ENCODE data around the gene STPG1. TPM values are rescaled to one million over a fixed set of nuclear protein-coding genes. Genes with fewer than 3 reads are reported as not detected.

STPG1 gene
- total RNA-seq, 4 donors from 2014 or later, result 2.2 to 5.6 (median 4.1) TPM

DNA sequence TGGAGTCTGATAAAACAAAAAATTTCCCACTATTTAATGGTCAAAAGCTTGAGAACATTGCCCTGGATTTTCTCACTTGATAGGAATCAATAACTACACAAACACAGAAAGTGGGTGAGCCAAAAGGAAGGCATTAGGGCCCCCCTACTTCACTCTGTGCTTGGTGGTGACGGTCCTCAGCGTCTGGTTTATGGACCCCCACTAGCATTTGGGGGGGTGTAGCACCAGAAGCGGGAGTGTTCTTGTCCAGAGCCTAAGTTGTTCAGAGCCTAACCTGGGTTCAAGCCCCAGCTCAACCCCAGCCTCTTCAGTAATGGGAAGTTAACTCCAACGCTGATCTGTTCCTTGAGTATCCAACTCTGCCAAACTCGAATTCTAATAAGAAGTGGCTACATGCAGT is 33.1 kb downstream of the STPG1 start:
- TF ChIP-seq POLR2A (IDR thresholded peaks at IDR 0.05; ENCODE audit: low read depth) (no peak), EP300 (IDR thresholded peaks at IDR 0.05) (no peak), CTCF (IDR thresholded peaks at IDR 0.05) (no peak)
- Histone ChIP-seq H3K4me1 (peaks cover 0 to 4% (median 2%) of the 10 kb centered on the region in 4 donors), H3K36me3 (peaks cover 10 to 75% (median 16%) of the 10 kb centered on the region in 4 donors), H3K4me3 (no peak overlapping the region), H3K9me3 (no peaks in the 10 kb centered on the region), H3K27me3 (no peaks in the 10 kb centered on the region), H3K27ac (replicated peaks in 1 of 4) (no peak overlapping the region)
- 91% methylated on average over 5 of the region's 5 CpGs for WGBS
- DNase-seq (ENCODE audit: extremely low spot score), result peak; percentile 42
- intact Hi-C loops (cut with DNase I), result no loop called here

DNA sequence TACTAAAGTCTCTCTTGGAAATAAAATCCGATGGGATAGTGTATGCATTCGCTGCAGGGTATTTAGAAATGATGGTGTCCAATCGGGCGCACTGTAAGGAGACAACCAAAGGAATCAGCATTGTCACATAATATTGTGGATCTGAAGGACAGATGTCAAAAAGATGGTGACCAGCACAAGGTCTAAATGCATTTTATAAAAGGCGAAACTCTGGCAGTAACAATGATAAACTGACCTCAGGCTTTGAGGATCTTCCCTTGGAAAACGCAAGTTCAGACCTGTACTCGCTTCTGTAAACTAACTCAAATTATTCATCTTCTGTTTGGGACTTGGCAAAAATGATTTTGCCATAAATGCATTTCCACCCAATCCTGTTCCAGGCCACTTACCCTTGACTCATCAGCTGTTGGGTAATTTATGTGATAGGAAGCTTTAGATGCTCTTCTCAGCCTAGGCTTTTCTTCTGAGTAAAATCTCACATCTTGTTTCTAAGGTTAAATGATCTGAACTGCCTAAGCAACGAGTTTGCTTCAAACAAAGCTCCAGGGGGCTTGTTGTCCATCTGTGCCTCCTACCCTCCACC is 33.8 kb downstream of the STPG1 start:
- intact Hi-C loops (cut with DNase I), result no loop called here
- DNase-seq (ENCODE audit: extremely low spot score), result peak; percentile 70
- WGBS, result 89% methylated on average over 8 of the region's 8 CpGs
- no peak overlapping the region for H3K27ac ChIP-seq (replicated peaks in 1 of 4)
- peaks cover 0 to 4% (median 2%) of the 10 kb centered on the region in 4 donors for H3K4me1 ChIP-seq
- H3K27me3 ChIP-seq, result no peaks in the 10 kb centered on the region
- H3K9me3 ChIP-seq, result no peaks in the 10 kb centered on the region
- peaks cover 12 to 78% (median 18%) of the 10 kb centered on the region in 4 donors for H3K36me3 ChIP-seq
- TF ChIP-seq EP300 (IDR thresholded peaks at IDR 0.05) (no peak), POLR2AphosphoS5 (IDR thresholded peaks at IDR 0.05) (no peak), POLR2A (IDR thresholded peaks at IDR 0.05; ENCODE audit: low read depth) (no peak), CTCF (IDR thresholded peaks at IDR 0.05) (no peak)
- H3K4me3 ChIP-seq, result no peak overlapping the region

DNA sequence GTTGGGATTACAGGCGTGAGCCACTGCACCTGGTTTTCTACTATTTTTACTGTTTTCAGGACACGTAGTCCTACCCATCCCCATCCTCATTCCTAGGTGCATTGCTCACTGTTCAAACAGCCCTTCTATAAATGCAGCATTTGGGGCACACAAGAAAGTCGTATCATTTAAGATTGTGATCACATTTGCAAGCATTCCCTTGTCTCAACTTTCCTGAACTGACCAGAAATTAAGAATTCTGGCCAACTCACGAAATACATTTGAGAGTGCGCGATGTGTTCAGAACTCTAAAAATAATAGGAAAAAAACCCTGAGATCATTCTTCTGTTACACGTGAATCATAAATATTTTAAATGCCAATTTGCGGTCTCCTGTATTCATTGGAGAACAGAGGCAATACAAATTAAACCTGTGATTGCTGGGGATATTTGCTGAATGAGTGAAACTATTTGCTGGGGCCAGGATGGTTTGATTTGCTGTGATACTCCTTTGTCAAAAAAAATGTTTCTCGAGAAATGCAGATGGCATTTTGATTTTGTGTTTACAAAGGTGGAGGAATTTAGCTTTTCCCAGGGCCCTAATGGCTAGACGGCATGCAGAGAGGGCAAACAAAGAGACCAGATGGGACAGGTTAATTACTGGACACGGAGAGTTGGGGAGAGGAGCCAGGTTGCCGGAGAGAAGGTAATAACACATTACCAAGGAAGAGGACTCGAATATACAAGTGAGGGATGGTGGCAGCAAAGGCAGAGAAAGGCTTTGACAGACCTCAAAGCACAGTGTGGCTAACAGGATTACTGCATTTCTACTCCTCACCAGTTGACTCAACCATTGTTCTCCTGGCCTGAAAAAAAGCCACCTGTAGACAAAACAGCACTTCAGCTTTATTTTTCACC is 38.4 kb downstream of the STPG1 start:
- Histone ChIP-seq H3K4me3 (no peak overlapping the region), H3K27me3 (no peaks in the 10 kb centered on the region), H3K27ac (replicated peaks in 1 of 4) (no peak overlapping the region), H3K36me3 (peaks cover 4 to 70% (median 21%) of the 10 kb centered on the region in 4 donors), H3K4me1 (no peaks in the 10 kb centered on the region), H3K9me3 (no peaks in the 10 kb centered on the region)
- TF ChIP-seq POLR2AphosphoS5 (IDR thresholded peaks at IDR 0.05), result no peak
- no peak for TF ChIP-seq CTCF (IDR thresholded peaks at IDR 0.05)
- TF ChIP-seq EP300 (IDR thresholded peaks at IDR 0.05), result no peak
- no peak for TF ChIP-seq POLR2A (IDR thresholded peaks at IDR 0.05; ENCODE audit: low read depth)
- DNase-seq (ENCODE audit: extremely low spot score), result no peak
- 87% methylated on average over 13 of the region's 13 CpGs for WGBS
- intact Hi-C loops (cut with DNase I), result no loop called here

DNA sequence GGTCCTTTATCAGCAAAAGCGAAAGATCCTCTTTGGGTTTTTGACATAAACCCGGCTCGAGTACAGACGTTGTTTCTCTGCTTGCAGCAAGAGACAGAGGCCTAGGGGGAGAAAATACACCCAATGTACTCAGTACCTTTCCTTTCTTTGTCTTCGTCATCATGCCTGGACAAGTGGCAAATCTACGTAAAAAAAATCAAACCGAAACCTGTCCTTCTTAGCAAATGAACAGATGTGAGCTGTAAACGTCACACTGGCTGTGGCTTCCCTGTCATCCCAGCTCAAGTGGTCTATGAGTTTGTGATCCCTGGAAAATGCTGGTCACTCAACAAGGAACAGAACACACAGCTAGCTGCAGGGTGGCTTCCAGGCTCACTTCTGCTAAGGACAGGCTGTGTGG is 39.9 kb downstream of the STPG1 start:
- Histone ChIP-seq H3K27me3 (no peaks in the 10 kb centered on the region), H3K4me3 (no peak overlapping the region), H3K4me1 (no peaks in the 10 kb centered on the region), H3K27ac (replicated peaks in 1 of 4) (no peak overlapping the region), H3K36me3 (peaks cover 1 to 56% (median 17%) of the 10 kb centered on the region in 4 donors), H3K9me3 (no peaks in the 10 kb centered on the region)
- intact Hi-C loops (cut with DNase I), result no loop called here
- TF ChIP-seq CTCF (IDR thresholded peaks at IDR 0.05), result no peak
- WGBS, result 90% methylated on average over 8 of the region's 8 CpGs
- DNase-seq (ENCODE audit: extremely low spot score), result no peak
